HepG2 (cell line): Measurements from ENCODE around the gene UAP1L1. TPM values are rescaled to one million over a fixed set of nuclear protein-coding genes. Genes with fewer than 3 reads are reported as not detected.

Experiments used
- ATAC-seq: fragments of 200-7000 bp; cut with Tn5 transposase; 3 replicates; pipeline ENCODE4 v1.9.1; 2020; ENCODE audit warnings: mild to moderate bottlenecking, moderate library complexity
- BruUV-seq: library from RNA; stranded (reverse); fragments of 400-500 nt; replicated peaks from 2 replicates; lab custom pipeline; 2021; lab: Mats Ljungman, UMichigan
- CTCF ChIA-PET: fragments of 300-600 bp; formaldehyde crosslinking; extraction: SDS; loops from one replicate; lab custom pipeline; 2021; ENCODE audit warnings: low total read pairs, inconsistent platforms, low intra/inter-chr PET ratio; lab: Yijun Ruan, JAX
- POLR2A ChIA-PET: fragments of 350-600 bp; sonication (Branson Sonifier 250); formaldehyde crosslinking; loops from one replicate; lab custom pipeline; 2020; ENCODE audit warnings: antibody characterized with exemption, inconsistent platforms; lab: Yijun Ruan, JAX
- DNase-seq: peaks from one replicate; pipeline ENCODE4 v3.0.0-alpha.2; 2015; ENCODE audit warnings: low spot score
- FAIRE-seq: peaks from 3 replicates; lab custom pipeline; 2011; peaks lifted over from hg19 to GRCh38; lab: Jason Lieb, UNC
- H2AFZ ChIP-seq: one replicate; pipeline ENCODE4 v1.6.1; 2011; ENCODE audit warnings: low read length, inconsistent platforms
- H3K27ac ChIP-seq: fragments of 300-600 bp; 3 replicates; pipeline ENCODE4 v1.8.0; 2011; ENCODE audit warnings: mixed run types, mild to moderate bottlenecking, mixed read lengths, low read length, inconsistent platforms; ENCODE audit not compliant: insufficient read depth; ENCODE audit errors: extremely low read length
- H3K27me3 ChIP-seq, 2 experiments: fragments of 200-600 bp in 1 of 2; 2 replicates in 1 of 2; 3 replicates in 1 of 2; pipeline versions ENCODE4 v1.6.0 to v1.8.0; 2011; ENCODE audit warnings: low read length in 2 of 2, mild to moderate bottlenecking in 2 of 2, moderate library complexity in 2 of 2, inconsistent platforms in 1 of 2; ENCODE audit not compliant: insufficient read depth in 2 of 2, control insufficient read depth in 1 of 2
- H3K36me3 ChIP-seq, 2 experiments: fragments of 200-600 bp in 1 of 2; replicated peaks in 1 of 2; 2 replicates in 1 of 2; 3 replicates in 1 of 2; pipeline versions ENCODE4 v1.5.1 to v1.8.0; 2011; ENCODE audit warnings: low read length in 2 of 2, inconsistent platforms in 1 of 2; ENCODE audit not compliant: insufficient read depth in 2 of 2, control insufficient read depth in 1 of 2
- H3K4me1 ChIP-seq: 2 replicates; pipeline ENCODE4 v1.5.1; 2012; ENCODE audit warnings: low read length, inconsistent platforms; ENCODE audit not compliant: insufficient read depth
- H3K4me2 ChIP-seq: 2 replicates; pipeline ENCODE4 v1.6.0; 2011; ENCODE audit warnings: low read depth, low read length, inconsistent platforms
- H3K4me3 ChIP-seq, 3 experiments: fragments of 200-600 bp in 1 of 3; sonication (generic), shearing (Covaris generic) in 1 of 3; replicated peaks in 1 of 3; 2 replicates each; pipeline ENCODE4 v1.5.1; 2011 to 2016; ENCODE audit warnings: low read length in 3 of 3, inconsistent platforms in 2 of 3, low read depth in 2 of 3, mild to moderate bottlenecking in 2 of 3, control low read depth in 1 of 3, mixed read lengths in 1 of 3; ENCODE audit not compliant: insufficient read depth in 1 of 3
- H3K79me2 ChIP-seq: one replicate; pipeline ENCODE4 v1.6.1; 2011; ENCODE audit warnings: low read length, inconsistent platforms; ENCODE audit not compliant: insufficient read depth
- H3K9ac ChIP-seq: 2 replicates; pipeline ENCODE4 v1.6.0; 2011; ENCODE audit warnings: mild to moderate bottlenecking, low read depth, low read length, inconsistent platforms; ENCODE audit not compliant: insufficient read depth
- H3K9me3 ChIP-seq: 2 replicates; pipeline ENCODE4 v1.5.1; 2012; ENCODE audit warnings: mild to moderate bottlenecking, low read length
- H4K20me1 ChIP-seq: 2 replicates; pipeline ENCODE4 v1.6.0; 2011; ENCODE audit warnings: inconsistent platforms, mild to moderate bottlenecking, low read length, moderate library complexity; ENCODE audit not compliant: insufficient read depth
- ARNT2 ChIP-seq: sonication (generic); formaldehyde crosslinking; IDR thresholded peaks from 2 replicates; pipeline ENCODE4 v1.8.0; 2022; ENCODE audit warnings: mild to moderate bottlenecking, low read depth, missing genetic modification reagents, moderate library complexity
- DZIP1 ChIP-seq: sonication (generic); formaldehyde crosslinking; IDR thresholded peaks from 2 replicates; pipeline ENCODE4 v1.5.0; 2020; ENCODE audit warnings: mild to moderate bottlenecking, missing genetic modification reagents
- JUNB ChIP-seq: sonication (generic); formaldehyde crosslinking; IDR thresholded peaks from 2 replicates; pipeline ENCODE4 v1.8.0; 2022; ENCODE audit warnings: missing genetic modification reagents, mild to moderate bottlenecking, borderline replicate concordance
- MED13 ChIP-seq: sonication (generic); formaldehyde crosslinking; IDR thresholded peaks from 2 replicates; pipeline ENCODE4 v1.5.0; 2020; ENCODE audit warnings: missing genetic modification reagents
- NCOA5 ChIP-seq: sonication (generic); formaldehyde crosslinking; IDR thresholded peaks from 2 replicates; pipeline ENCODE4 v1.4.0; 2020; ENCODE audit warnings: missing genetic modification reagents
- NR2F2 ChIP-seq: IDR thresholded peaks from 2 replicates; pipeline ENCODE4 v1.6.1; 2012; ENCODE audit warnings: low read depth, inconsistent platforms, borderline replicate concordance
- PATZ1 ChIP-seq: sonication (generic); formaldehyde crosslinking; IDR thresholded peaks from 2 replicates; pipeline ENCODE4 v1.4.0; 2020; ENCODE audit warnings: missing genetic modification reagents
- SIN3B ChIP-seq: fragments of 150-350 bp; IDR thresholded peaks from 2 replicates; pipeline ENCODE4 v1.6.1; 2014; ENCODE audit warnings: low read length
- SMC3 ChIP-seq: IDR thresholded peaks from 2 replicates; pipeline ENCODE4 v1.6.1; 2011; ENCODE audit warnings: low read length, improper control_type of control experiment
- SRSF4 ChIP-seq: fragments of 200-400 bp; formaldehyde crosslinking; IDR thresholded peaks from one replicate; pipeline ENCODE4 v1.6.1; 2018; ENCODE audit warnings: mild to moderate bottlenecking, low read depth, low read length, moderate library complexity; ENCODE audit not compliant: poor library complexity, severe bottlenecking
- TAF15 ChIP-seq: fragments of 200-400 bp; formaldehyde crosslinking; IDR thresholded peaks from one replicate; pipeline ENCODE4 v1.6.1; 2018; ENCODE audit warnings: mild to moderate bottlenecking, low read depth, low read length; ENCODE audit not compliant: poor library complexity, severe bottlenecking
- ZNF337 ChIP-seq: sonication (generic); formaldehyde crosslinking; IDR thresholded peaks from 2 replicates; pipeline ENCODE4 v1.5.1; 2020; ENCODE audit warnings: missing genetic modification reagents, low read depth, mild to moderate bottlenecking, borderline replicate concordance
- ZNF775 ChIP-seq: sonication (generic); formaldehyde crosslinking; IDR thresholded peaks from 2 replicates; pipeline ENCODE4 v1.4.0; 2020; ENCODE audit warnings: missing genetic modification reagents, mild to moderate bottlenecking, moderate library complexity, borderline replicate concordance
- ZNF841 ChIP-seq: sonication (generic); formaldehyde crosslinking; IDR thresholded peaks from 2 replicates; pipeline ENCODE4 v1.8.1; 2023; ENCODE audit warnings: missing genetic modification reagents, borderline replicate concordance
- WGBS: methylation state at CpG from one replicate; pipeline ENCODE4 v1.1.6; 2017; ENCODE audit warnings: low lambda C conversion rate; 5-methylcytosine and 5-hydroxymethylcytosine counted together
- in situ Hi-C: cut with HindIII; loops from 2 replicates; pipeline ENCODE4 v1.10.0; 2017; ENCODE audit warnings: low pct_unique_long_range_greater_than_20kb; ENCODE audit not compliant: extremely low pct_ligation_motif_present
- intact Hi-C: fragments of 100-400 bp; cut with micrococcal nuclease; formaldehyde crosslinking; loops from one replicate; pipeline ENCODE4 v1.10.0; 2022; ENCODE audit not compliant: unreplicated experiment
- polyA plus RNA-seq, 8 experiments: library from polyadenylated mRNA; depleted of rRNA in 3 of 8; stranded (reverse) in 7 of 8; unstranded in 1 of 8; fragments of >200 nt; fragmentation: Illumina TruSeq in 4 of 8; extraction: Trizol in 4 of 8; gene quantifications; 2 replicates each; pipeline versions ENCODE4 v1.2.1 to v1.2.3, GENCODE V29; 2011 to 2016; ENCODE audit warnings: low read depth in 4 of 8, missing spikeins in 1 of 8, mixed read lengths in 1 of 8; ENCODE audit not compliant: insufficient read depth in 1 of 8
- total RNA-seq, 5 experiments: library from RNA; depleted of rRNA; stranded (reverse); fragments of >200 nt; fragmentation: Illumina TruSeq; extraction: Trizol; gene quantifications; 2 replicates each; pipeline ENCODE4 v1.2.3, GENCODE V29; 2016; ENCODE audit warnings: low read depth in 1 of 5
- TF ChIP-seq, protein P1 (sequence below): sonication (generic); formaldehyde crosslinking; IDR thresholded peaks from 2 replicates; pipeline ENCODE4 v1.9.0; 2021; ENCODE audit warnings: missing genetic modification reagents, mild to moderate bottlenecking, borderline replicate concordance
- TF ChIP-seq, protein P2 (sequence below): sonication (generic); formaldehyde crosslinking; conservative IDR thresholded peaks from 2 replicates; pipeline ENCODE4 v1.8.0; 2022; ENCODE audit warnings: missing genetic modification reagents

Gene UAP1L1
- total and polyA plus RNA-seq, 2 of the 13 experiments (the other 11 are each of a cell fraction or from before 2014, with no cell fraction given), result 5.4 to 6.4 TPM

- Histone ChIP-seq H3K27me3 (peaks cover 0 to 5% of the 10 kb centered on the region in 2 experiments; a peak in 2 of 5 replicates), H2AFZ (no peak overlapping the region), H3K4me1 (peaks cover 27% of the 10 kb centered on the region), H4K20me1 (no peaks in the 10 kb centered on the region; the same call in 1 of the 2 replicates), H3K36me3 (no peaks in the 10 kb centered on the region), H3K4me3 (no peak overlapping the region), H3K9me3 (no peaks in the 10 kb centered on the region), H3K9ac (no peak overlapping the region), H3K27ac (no peak overlapping the region), H3K4me2 (no peak overlapping the region), H3K79me2 (peaks cover 9% of the 10 kb centered on the region)
- no peak for ATAC-seq
- DNase-seq, result no peak
- intact Hi-C loops (no loop called here), in situ Hi-C loops (no loop called here)
- POLR2A ChIA-PET, result no interaction called here
- no TSS peak for BruUV-seq
- no peak for FAIRE-seq
- CTCF ChIA-PET, result interaction anchor here (1.4 to 2.3 kb wide), 3 partner anchors 14 to 17 kb away, joined by 5 to 12 read pairs (median 11); no protein-coding TSS in a partner anchor
- 68% methylated on average over 3 of the region's 5 CpGs for WGBS
- TF ChIP-seq PATZ1 (CRISPR knock-in tag), result no peak
- no peak for TF ChIP-seq TAF15
- no peak for TF ChIP-seq DZIP1 (CRISPR knock-in tag)
- TF ChIP-seq SIN3B, result no peak
- no peak for TF ChIP-seq MED13 (CRISPR knock-in tag)
- TF ChIP-seq SMC3, result no peak
- TF ChIP-seq, protein P1, sequence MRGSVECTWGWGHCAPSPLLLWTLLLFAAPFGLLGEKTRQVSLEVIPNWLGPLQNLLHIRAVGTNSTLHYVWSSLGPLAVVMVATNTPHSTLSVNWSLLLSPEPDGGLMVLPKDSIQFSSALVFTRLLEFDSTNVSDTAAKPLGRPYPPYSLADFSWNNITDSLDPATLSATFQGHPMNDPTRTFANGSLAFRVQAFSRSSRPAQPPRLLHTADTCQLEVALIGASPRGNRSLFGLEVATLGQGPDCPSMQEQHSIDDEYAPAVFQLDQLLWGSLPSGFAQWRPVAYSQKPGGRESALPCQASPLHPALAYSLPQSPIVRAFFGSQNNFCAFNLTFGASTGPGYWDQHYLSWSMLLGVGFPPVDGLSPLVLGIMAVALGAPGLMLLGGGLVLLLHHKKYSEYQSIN, result no peak
- TF ChIP-seq, protein P2, sequence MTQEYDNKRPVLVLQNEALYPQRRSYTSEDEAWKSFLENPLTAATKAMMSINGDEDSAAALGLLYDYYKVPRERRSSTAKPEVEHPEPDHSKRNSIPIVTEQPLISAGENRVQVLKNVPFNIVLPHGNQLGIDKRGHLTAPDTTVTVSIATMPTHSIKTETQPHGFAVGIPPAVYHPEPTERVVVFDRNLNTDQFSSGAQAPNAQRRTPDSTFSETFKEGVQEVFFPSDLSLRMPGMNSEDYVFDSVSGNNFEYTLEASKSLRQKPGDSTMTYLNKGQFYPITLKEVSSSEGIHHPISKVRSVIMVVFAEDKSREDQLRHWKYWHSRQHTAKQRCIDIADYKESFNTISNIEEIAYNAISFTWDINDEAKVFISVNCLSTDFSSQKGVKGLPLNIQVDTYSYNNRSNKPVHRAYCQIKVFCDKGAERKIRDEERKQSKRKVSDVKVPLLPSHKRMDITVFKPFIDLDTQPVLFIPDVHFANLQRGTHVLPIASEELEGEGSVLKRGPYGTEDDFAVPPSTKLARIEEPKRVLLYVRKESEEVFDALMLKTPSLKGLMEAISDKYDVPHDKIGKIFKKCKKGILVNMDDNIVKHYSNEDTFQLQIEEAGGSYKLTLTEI (CRISPR knock-in tag), result no peak
- no peak for TF ChIP-seq SRSF4
- no peak for TF ChIP-seq ZNF775 (CRISPR knock-in tag)
- no peak for TF ChIP-seq NR2F2
- TF ChIP-seq NCOA5 (CRISPR knock-in tag), result no peak
- no peak for TF ChIP-seq ZNF841 (CRISPR knock-in tag)
- no peak for TF ChIP-seq JUNB (CRISPR knock-in tag)
- TF ChIP-seq ARNT2 (CRISPR knock-in tag), result no peak
- no peak for TF ChIP-seq ZNF337 (CRISPR knock-in tag)
These were observed 26.7 kb upstream of the UAP1L1 start for GRCh38 chr9:137050570-137050969.
